Measurements from ENCODE around the gene PTGDR2. TPM values are rescaled to one million over a fixed set of nuclear protein-coding genes. Genes with fewer than 3 reads are reported as not detected.

PTGDR2 gene
- total RNA-seq, 2 donors from 2014 or later = 0.34 to 0.46 TPM

DNA sequence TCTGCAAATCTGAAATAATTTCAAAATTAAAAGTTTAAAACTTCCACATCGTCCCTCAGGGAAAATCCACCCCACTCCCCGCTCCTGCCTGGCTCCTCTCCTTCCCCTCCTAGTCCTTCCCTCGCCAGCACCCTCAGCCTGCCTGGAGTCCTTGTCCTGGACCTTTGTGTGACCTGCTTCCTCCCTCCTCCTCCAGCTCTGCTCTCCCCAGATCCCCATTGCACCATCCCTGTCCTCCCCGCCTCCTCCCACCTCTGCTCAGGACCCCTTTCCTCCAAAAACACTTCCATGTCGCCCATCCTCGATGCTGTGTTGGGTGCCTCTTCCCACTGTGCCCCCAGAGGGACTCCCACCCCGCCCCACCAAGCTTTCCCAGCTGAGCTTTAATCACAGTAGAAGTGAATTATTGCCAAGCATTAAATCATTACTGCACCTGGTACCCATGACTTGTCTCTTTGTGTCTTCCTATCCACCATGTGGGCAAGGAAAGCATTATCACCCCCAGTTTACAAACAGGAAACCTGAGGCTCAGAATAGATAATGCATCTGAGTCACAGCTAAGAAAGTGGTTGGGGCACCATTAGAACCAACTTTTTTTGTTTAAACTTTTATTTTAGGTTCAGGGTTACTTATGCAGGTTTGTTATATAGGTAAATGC lies 9.2 kb upstream of the PTGDR2 start:
- Histone ChIP-seq H3K27me3 (replicated peaks; ENCODE audit: insufficient read depth) (no peaks in the 10 kb centered on the region), H3K27ac (no peak overlapping the region), H3K4me1 (replicated peaks) (peaks cover 11% of the 10 kb centered on the region), H3K36me3 (no peaks in the 10 kb centered on the region), H3K9me3 (no peaks in the 10 kb centered on the region), H3K4me3 (no peak overlapping the region)
- intact Hi-C loops (cut with DNase I) = no loop called here
- no peak for DNase-seq (ENCODE audit: low spot score)
- TF ChIP-seq, protein P1, sequence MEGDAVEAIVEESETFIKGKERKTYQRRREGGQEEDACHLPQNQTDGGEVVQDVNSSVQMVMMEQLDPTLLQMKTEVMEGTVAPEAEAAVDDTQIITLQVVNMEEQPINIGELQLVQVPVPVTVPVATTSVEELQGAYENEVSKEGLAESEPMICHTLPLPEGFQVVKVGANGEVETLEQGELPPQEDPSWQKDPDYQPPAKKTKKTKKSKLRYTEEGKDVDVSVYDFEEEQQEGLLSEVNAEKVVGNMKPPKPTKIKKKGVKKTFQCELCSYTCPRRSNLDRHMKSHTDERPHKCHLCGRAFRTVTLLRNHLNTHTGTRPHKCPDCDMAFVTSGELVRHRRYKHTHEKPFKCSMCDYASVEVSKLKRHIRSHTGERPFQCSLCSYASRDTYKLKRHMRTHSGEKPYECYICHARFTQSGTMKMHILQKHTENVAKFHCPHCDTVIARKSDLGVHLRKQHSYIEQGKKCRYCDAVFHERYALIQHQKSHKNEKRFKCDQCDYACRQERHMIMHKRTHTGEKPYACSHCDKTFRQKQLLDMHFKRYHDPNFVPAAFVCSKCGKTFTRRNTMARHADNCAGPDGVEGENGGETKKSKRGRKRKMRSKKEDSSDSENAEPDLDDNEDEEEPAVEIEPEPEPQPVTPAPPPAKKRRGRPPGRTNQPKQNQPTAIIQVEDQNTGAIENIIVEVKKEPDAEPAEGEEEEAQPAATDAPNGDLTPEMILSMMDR (IDR thresholded peaks at IDR 0.05) = no peak
- TF ChIP-seq POLR2A (IDR thresholded peaks at IDR 0.05) (no peak), POLR2AphosphoS5 (IDR thresholded peaks at IDR 0.05) (no peak)
- WGBS = 86% methylated on average over 7 of the region's 7 CpGs

DNA sequence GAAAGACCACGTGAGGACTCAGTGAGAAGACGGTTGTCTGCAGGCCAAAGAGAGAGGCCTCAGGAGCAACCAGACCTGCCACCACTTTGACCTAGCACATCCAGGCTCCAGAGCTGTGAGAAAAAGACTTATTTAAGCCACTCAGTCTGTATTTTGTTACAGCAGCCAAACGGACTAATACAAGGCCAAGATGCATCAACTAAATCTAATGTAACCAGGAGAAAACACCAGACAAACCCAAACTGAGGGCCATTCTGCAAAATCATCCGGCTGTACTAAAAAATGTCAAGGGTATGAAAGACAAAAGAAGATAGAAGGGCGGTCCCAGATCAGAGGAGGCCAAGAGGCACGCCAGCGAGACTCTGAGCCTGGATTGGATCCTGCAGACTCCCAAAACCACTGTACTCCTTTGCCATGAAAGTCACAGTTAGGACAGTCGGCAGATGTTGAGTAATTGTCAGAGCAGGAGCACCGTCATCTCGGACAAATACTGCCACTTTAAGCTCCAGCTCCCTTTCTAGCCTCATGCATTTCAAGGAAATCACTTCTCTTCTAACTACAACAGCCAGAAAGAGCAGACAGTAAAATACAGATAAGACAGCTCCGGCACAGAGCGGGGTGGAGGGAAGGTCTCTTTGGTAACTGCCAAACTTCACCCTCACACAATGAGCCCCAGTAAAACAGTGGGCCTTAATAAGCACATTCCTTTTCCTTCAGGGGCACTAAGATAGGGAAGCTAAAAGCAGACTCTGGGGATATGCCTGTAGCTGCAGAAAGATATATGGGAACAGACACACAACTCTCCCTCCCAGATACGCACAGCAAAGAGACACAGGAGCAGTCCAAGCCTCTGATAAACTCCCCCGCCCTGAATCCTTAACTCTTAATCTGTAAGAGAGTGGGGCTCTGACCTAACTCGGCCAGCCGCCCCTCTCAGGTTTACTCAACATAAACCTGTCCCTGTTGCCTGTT lies 8.1 kb upstream of the PTGDR2 start:
- H3K4me1 ChIP-seq (replicated peaks) = peaks cover 11% of the 10 kb centered on the region
- H3K9me3 ChIP-seq = no peaks in the 10 kb centered on the region
- no peak for DNase-seq (ENCODE audit: low spot score)
- TF ChIP-seq POLR2A (IDR thresholded peaks at IDR 0.05) = no peak
- TF ChIP-seq, protein P1 (IDR thresholded peaks at IDR 0.05) = no peak
- TF ChIP-seq POLR2AphosphoS5 (IDR thresholded peaks at IDR 0.05) = no peak
- 60% methylated on average over 16 of the region's 16 CpGs for WGBS
- no peaks in the 10 kb centered on the region for H3K36me3 ChIP-seq
- intact Hi-C loops (cut with DNase I) = no loop called here
- no peak overlapping the region for H3K4me3 ChIP-seq
- H3K27me3 ChIP-seq (replicated peaks; ENCODE audit: insufficient read depth) = no peaks in the 10 kb centered on the region
- H3K27ac ChIP-seq = no peak overlapping the region

DNA sequence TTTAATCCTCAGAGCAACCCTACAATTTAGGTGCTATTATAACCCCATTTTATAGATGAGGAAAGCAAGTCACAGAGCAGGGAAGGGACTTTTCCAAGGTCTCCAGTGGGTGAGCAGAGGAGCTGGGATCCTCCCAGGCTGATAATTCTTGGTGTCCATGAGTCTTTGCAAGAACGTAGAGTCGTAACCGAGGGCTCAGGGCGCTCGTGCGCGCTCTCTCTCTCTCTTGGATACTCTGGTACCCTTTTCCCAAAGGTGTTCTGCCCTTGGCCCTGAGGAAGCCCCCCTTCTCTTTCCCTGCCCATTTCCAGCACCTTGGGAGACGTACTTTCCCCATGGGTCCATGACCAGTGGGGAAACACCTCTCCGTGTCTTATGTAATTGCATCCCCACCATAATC lies 6.4 kb upstream of the PTGDR2 start:
- WGBS = 94% methylated on average over 9 of the region's 9 CpGs
- DNase-seq (ENCODE audit: low spot score) = no peak
- intact Hi-C loops (cut with DNase I) = no loop called here
- Histone ChIP-seq H3K4me3 (no peak overlapping the region), H3K36me3 (no peaks in the 10 kb centered on the region), H3K9me3 (no peaks in the 10 kb centered on the region), H3K27me3 (replicated peaks; ENCODE audit: insufficient read depth) (no peaks in the 10 kb centered on the region), H3K4me1 (replicated peaks) (peaks cover 5% of the 10 kb centered on the region), H3K27ac (no peak overlapping the region)
- TF ChIP-seq POLR2AphosphoS5 (IDR thresholded peaks at IDR 0.05) (no peak), POLR2A (IDR thresholded peaks at IDR 0.05) (no peak)
- TF ChIP-seq, protein P1 (IDR thresholded peaks at IDR 0.05) = no peak

DNA sequence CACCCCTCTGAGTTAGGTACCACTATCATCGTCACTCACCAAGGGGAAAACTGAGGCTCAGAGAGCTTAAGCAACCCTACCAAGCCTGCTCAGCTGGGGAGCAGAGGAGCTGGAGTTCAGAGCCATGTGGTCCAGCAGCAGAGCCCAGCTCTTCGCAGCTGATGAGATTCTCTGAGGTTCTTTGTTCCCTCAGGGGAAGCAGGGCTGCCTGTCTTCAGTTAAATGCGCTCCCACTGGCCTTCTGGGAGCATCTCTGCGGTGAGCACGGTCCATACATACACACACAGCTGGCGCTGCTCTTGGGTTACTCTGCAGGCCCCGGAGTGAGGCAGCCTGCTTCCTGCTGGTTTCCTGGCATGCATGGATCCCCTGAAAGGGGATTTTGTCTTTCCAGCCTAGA lies 5.2 kb upstream of the PTGDR2 start:
- no peak for DNase-seq (ENCODE audit: low spot score)
- 72% methylated on average over 7 of the region's 7 CpGs for WGBS

More for the DNA sequence above, 5.2 kb upstream of the PTGDR2 start:
- H3K9me3 ChIP-seq = no peaks in the 10 kb centered on the region
- H3K27ac ChIP-seq = no peak overlapping the region
- no peak overlapping the region for H3K4me3 ChIP-seq
- H3K36me3 ChIP-seq = no peaks in the 10 kb centered on the region
- intact Hi-C loops (cut with DNase I) = no loop called here
- TF ChIP-seq POLR2A (IDR thresholded peaks at IDR 0.05) = no peak
- no peak for TF ChIP-seq POLR2AphosphoS5 (IDR thresholded peaks at IDR 0.05)
- TF ChIP-seq, protein P1 (IDR thresholded peaks at IDR 0.05) = no peak
- no peaks in the 10 kb centered on the region for H3K27me3 ChIP-seq (replicated peaks; ENCODE audit: insufficient read depth)
- H3K4me1 ChIP-seq (replicated peaks) = no peaks in the 10 kb centered on the region
